Stomach (tissue), 9 donors: ENCODE data around the gene FRY. TPM values are rescaled to one million over a fixed set of nuclear protein-coding genes. Genes with fewer than 3 reads are reported as not detected.

ENCODE experiments used
- DNase-seq, 2 donors: peaks; one replicate each; pipeline versions ENCODE4 v3.0.0 to v3.0.0-alpha.2; 2013 to 2019
- H3K27ac ChIP-seq, 5 donors: fragments of 200-600 bp in 4 of 5; sonication (generic) in 4 of 5; one replicate each; pipeline ENCODE4 v1.5.1; 2013 to 2019; ENCODE audit warnings: mild to moderate bottlenecking in 1 of 5, moderate library complexity in 1 of 5
- H3K27me3 ChIP-seq, 3 donors: fragments of 200-600 bp; sonication (generic); one replicate each; pipeline ENCODE4 v1.5.1; 2017 to 2019; ENCODE audit warnings: mixed run types in 1 of 3
- H3K36me3 ChIP-seq, 4 donors: fragments of 200-600 bp; sonication (generic); 1 replicate in 3 of 4; 2 replicates in 1 of 4; pipeline ENCODE4 v1.5.1; 2016 to 2019
- H3K4me1 ChIP-seq, 4 donors: fragments of 200-600 bp; sonication (generic); one replicate each; pipeline ENCODE4 v1.5.1; 2016 to 2019
- H3K4me3 ChIP-seq, 4 donors: fragments of 200-600 bp; sonication (generic) in 3 of 4; one replicate each; pipeline ENCODE4 v1.5.1; 2016 to 2019; ENCODE audit warnings: mild to moderate bottlenecking in 1 of 4
- H3K9me3 ChIP-seq, 4 donors: fragments of 200-600 bp; sonication (generic); one replicate each; pipeline ENCODE4 v1.5.1; 2016 to 2019
- EP300 ChIP-seq: sonication (generic); formaldehyde crosslinking; IDR thresholded peaks from one replicate; pipeline ENCODE4 v1.6.1; 2017; ENCODE audit warnings: antibody characterized with exemption
- POLR2A ChIP-seq, 4 donors: fragments of 450-650 bp; IDR thresholded peaks; one replicate each; pipeline ENCODE4 v1.6.1; 2016; ENCODE audit warnings: antibody characterized with exemption in 4 of 4, control low read depth in 2 of 4, mild to moderate bottlenecking in 1 of 4, moderate library complexity in 1 of 4
- POLR2AphosphoS5 ChIP-seq, 3 donors: sonication (generic); formaldehyde crosslinking; IDR thresholded peaks; one replicate each; pipeline ENCODE4 v1.6.1; 2016; ENCODE audit warnings: antibody characterized with exemption in 3 of 3
- WGBS, 5 donors: extraction: QIAGEN DNeasy Blood & Tissue Kit in 3 of 5; methylation state at CpG; one replicate each; pipeline versions ENCODE4 v1.1.5 to v1.1.7; 2013 to 2018; 5-methylcytosine and 5-hydroxymethylcytosine counted together
- intact Hi-C: fragments of 100-400 bp; cut with DNase I; formaldehyde crosslinking; loops from one replicate; pipeline ENCODE4 v1.15.1; 2023; ENCODE audit warnings: low total_unique reads
- polyA plus RNA-seq, 3 donors: library from polyadenylated mRNA; stranded (reverse); fragments of 200-250 nt; gene quantifications; one replicate each; pipeline ENCODE4 v1.2.3, GENCODE V29; 2013
- total RNA-seq, 5 donors: library from RNA; depleted of rRNA; stranded (reverse); fragments of >200 nt; gene quantifications; one replicate each; pipeline versions ENCODE4 v1.1.0 to v1.2.3, GENCODE V29; 2014 to 2016
- TF ChIP-seq, protein P1 (sequence below), 7 experiments: fragments of 450-650 bp in 4 of 7; fragments of 200-600 bp in 3 of 7; sonication (generic) in 3 of 7; IDR thresholded peaks; one replicate each; pipeline ENCODE4 v1.5.1; 2016 to 2019; ENCODE audit warnings: antibody characterized with exemption in 7 of 7, control low read depth in 2 of 7, mild to moderate bottlenecking in 1 of 7
- donor health status: healthy with polysubstance abuse.
- donor health status: Bipolar disorder and iron deficiency.
- donor health status: healthy.

FRY gene
- total and polyA plus RNA-seq, 8 donors, result 3.5 to 97.1 (median 16.4) TPM

DNA sequence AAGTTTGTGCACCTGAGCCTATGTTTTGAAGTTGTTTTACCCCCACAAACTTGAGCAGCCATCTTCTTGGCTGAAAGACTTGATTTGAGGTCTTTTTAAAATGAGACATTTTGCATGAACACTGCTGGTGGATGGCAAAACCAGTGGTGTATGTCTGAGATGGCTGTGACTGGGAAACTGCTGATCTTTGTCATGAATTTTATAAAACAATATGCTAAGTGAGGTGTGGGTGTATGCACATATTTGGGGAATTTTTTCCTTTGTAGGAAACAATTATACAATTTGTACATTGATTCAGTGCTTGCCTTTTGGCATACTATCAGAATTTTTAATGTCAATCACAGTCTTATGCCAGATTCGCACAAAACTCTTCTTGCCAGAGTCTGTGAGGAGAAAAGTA lies 231.0 kb downstream of the FRY start:
- WGBS, 5 donors, result 85 to 100% (median 92%) methylated on average over 1 of the region's 1 CpG
- H3K27ac ChIP-seq, result peak overlapping the region in 2 of 5 donors; percentile 64 to 81
- no peaks in the 10 kb centered on the region for H3K9me3 ChIP-seq
- H3K4me1 ChIP-seq, result peaks cover 17 to 45% (median 30%) of the 10 kb centered on the region in 4 donors
- no peaks in the 10 kb centered on the region for H3K27me3 ChIP-seq
- peaks cover 0 to 64% (median 55%) of the 10 kb centered on the region in 4 donors for H3K36me3 ChIP-seq
- intact Hi-C loops, result no loop called here
- no peak for DNase-seq
- H3K4me3 ChIP-seq, result no peak overlapping the region
- TF ChIP-seq, protein P1, sequence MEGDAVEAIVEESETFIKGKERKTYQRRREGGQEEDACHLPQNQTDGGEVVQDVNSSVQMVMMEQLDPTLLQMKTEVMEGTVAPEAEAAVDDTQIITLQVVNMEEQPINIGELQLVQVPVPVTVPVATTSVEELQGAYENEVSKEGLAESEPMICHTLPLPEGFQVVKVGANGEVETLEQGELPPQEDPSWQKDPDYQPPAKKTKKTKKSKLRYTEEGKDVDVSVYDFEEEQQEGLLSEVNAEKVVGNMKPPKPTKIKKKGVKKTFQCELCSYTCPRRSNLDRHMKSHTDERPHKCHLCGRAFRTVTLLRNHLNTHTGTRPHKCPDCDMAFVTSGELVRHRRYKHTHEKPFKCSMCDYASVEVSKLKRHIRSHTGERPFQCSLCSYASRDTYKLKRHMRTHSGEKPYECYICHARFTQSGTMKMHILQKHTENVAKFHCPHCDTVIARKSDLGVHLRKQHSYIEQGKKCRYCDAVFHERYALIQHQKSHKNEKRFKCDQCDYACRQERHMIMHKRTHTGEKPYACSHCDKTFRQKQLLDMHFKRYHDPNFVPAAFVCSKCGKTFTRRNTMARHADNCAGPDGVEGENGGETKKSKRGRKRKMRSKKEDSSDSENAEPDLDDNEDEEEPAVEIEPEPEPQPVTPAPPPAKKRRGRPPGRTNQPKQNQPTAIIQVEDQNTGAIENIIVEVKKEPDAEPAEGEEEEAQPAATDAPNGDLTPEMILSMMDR (IDR thresholded peaks at IDR 0.05), result no peak
- TF ChIP-seq POLR2A (IDR thresholded peaks at IDR 0.05) (no peak), POLR2AphosphoS5 (IDR thresholded peaks at IDR 0.05) (no peak), EP300 (no peak)

DNA sequence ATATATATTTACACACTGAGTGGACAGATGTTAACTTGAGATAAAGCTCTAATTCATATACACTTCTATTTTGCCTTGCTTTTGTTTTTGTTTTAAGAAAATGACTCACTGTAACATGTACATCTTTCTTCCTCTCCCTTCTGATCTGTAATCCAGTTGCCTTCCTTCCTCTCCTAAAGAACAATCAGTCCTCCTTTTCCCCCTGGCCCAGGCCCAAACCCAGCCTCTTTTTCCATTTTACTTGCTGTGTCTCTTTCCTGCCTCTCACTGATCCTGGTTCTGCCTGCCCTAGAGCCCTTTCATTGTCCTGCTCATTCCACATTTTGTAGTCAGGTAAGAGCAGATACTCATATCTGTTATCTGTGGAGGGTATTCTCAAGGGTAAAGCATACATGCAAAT lies 232.8 kb downstream of the FRY start:
- no peaks in the 10 kb centered on the region for H3K27me3 ChIP-seq
- DNase-seq, result peak; percentile 55 to 69
- H3K36me3 ChIP-seq, result peaks cover 0 to 72% (median 70%) of the 10 kb centered on the region in 4 donors
- H3K9me3 ChIP-seq, result no peaks in the 10 kb centered on the region
- peak overlapping the region in 4 of 5 donors; percentile 20 to 50 (median 28) for H3K27ac ChIP-seq
- intact Hi-C loops, result no loop called here
- TF ChIP-seq, protein P1 (IDR thresholded peaks at IDR 0.05), result no peak
- TF ChIP-seq POLR2AphosphoS5 (IDR thresholded peaks at IDR 0.05), result peak in 1 of 3 donors; percentile 19
- no peak overlapping the region for H3K4me3 ChIP-seq
- peaks cover 17 to 36% (median 25%) of the 10 kb centered on the region in 4 donors for H3K4me1 ChIP-seq

DNA sequence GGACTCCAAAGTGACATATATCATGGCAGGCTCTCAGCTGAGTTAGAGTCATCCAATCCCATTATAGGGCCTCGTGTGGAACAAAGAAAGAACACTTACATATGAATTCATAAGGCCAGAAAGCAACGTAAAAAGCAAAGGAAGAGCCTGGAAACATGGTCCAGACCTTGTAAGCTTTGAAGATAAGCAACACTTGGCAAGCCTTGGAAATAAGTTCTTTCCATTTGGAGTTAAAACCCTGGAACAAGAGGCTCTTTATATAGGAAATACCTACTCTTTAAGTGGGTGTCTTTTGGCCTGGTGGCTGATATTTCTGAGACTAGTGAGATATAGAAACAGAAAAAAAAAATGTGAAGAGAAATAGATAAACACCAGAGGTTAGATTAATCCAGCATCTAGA lies 234.2 kb downstream of the FRY start:
- Histone ChIP-seq H3K9me3 (no peaks in the 10 kb centered on the region), H3K27me3 (no peaks in the 10 kb centered on the region), H3K4me1 (peaks cover 13 to 31% (median 17%) of the 10 kb centered on the region in 4 donors), H3K36me3 (peaks cover 2 to 82% (median 80%) of the 10 kb centered on the region in 4 donors), H3K4me3 (no peak overlapping the region), H3K27ac (no peak overlapping the region)
- WGBS, 5 donors, result 16 to 45% (median 36%) methylated on average over 2 of the region's 2 CpGs
- intact Hi-C loops, result no loop called here
- no peak for DNase-seq
- no peak for TF ChIP-seq POLR2AphosphoS5 (IDR thresholded peaks at IDR 0.05)
- TF ChIP-seq POLR2A (IDR thresholded peaks at IDR 0.05), result no peak
- TF ChIP-seq, protein P1 (IDR thresholded peaks at IDR 0.05), result no peak
- TF ChIP-seq EP300, result no peak

DNA sequence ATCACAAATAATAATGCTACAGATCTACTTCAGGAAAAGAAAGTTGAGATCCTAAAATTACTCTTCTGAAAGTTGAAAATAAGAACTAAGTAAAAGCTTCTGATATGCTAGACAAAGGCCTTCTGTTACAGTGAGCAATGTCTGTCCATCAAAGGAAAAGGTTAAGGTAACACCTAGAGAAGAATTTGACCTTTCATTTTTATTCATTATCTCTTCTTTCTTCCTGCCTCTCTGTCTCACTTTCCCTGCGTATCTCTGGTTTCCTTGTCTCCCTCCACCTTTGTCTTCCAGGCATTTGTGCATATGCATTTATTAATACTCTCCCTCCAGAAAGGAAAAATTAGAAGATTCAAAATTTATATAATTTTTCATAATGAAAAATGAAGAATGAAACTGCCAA lies 234.6 kb downstream of the FRY start:
- Histone ChIP-seq H3K27ac (no peak overlapping the region), H3K9me3 (no peaks in the 10 kb centered on the region), H3K36me3 (peaks cover 6 to 87% (median 84%) of the 10 kb centered on the region in 4 donors), H3K27me3 (no peaks in the 10 kb centered on the region), H3K4me1 (peaks cover 9 to 27% (median 13%) of the 10 kb centered on the region in 4 donors), H3K4me3 (no peak overlapping the region)
- intact Hi-C loops, result no loop called here
- 82 to 91% (median 89%) methylated on average over 1 of the region's 1 CpG for WGBS, 5 donors
- DNase-seq, result no peak
- TF ChIP-seq, protein P1 (IDR thresholded peaks at IDR 0.05), result no peak
- TF ChIP-seq POLR2AphosphoS5 (IDR thresholded peaks at IDR 0.05) (no peak), POLR2A (IDR thresholded peaks at IDR 0.05) (no peak), EP300 (no peak)
